GM08714 (cell line): ENCODE measurements around the gene SHOC1.
"Not testable (repeated sequence)": the region's sequence is repeated elsewhere in the genome, so short reads cannot be mapped to it uniquely, and the experiment has no call there.

Experiments used
- H3K4me3 ChIP-seq: fragments of 200-500 bp; sonication (Bioruptor generic); 2 replicates; pipeline ENCODE4 v1.5.1; 2014; ENCODE audit warnings: mild to moderate bottlenecking, low read length, inconsistent platforms
- ZNF274 ChIP-seq: IDR thresholded peaks from 2 replicates; pipeline ENCODE4 v1.6.1; 2012; ENCODE audit warnings: mild to moderate bottlenecking, low read depth, low read length

Gene SHOC1

GRCh38 chr9:111819360-111819759, 24.6 kb upstream of the SHOC1 start:
- TF ChIP-seq ZNF274 = no peak

DNA sequence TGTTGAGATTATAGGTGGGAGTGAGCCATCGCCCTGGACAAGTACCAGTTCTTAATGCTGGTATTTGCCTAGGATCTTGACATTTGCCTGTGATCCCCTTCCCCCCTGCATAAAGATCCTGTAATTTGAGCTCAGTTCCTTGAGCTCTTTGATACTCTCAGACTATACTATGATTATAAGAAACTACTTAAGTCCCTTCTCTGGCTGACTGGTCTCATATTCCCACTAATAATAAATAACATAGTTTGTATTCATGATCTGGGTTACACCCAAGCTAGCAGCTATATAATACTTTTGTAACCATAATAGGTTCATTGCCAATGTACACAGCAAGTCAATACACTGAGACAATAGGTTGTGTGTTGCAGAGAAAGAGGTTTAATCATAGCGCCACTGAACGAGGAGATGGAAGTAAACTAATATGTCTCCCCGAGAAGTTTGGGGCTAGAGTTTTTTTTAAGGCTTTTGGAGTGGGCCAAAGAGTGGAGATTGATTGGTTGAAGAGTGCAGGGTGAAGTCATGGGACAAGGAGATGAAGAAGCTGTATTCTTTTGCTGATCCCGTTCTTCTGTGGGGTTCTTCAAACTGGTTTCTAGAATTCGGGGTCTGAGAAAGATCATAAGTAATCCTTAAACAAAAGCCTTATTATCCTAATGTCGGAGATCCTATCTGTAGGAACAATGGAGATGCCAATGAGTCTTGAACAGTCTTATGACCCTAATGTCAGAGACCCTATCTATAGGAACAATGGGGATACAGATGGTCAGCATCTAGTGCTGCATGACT, 20.7 kb upstream of the SHOC1 start:
- H3K4me3 ChIP-seq = no peak overlapping the region
- TF ChIP-seq ZNF274 = no peak

More at GRCh38 chr9:111819360-111819759, 24.6 kb upstream of the SHOC1 start:
- no peak overlapping the region for H3K4me3 ChIP-seq

- H3K4me3 ChIP-seq = no peak overlapping the region
- TF ChIP-seq ZNF274 = no peak
Observed at GRCh38 chr9:111812337-111812736, 17.6 kb upstream of the SHOC1 start.

DNA sequence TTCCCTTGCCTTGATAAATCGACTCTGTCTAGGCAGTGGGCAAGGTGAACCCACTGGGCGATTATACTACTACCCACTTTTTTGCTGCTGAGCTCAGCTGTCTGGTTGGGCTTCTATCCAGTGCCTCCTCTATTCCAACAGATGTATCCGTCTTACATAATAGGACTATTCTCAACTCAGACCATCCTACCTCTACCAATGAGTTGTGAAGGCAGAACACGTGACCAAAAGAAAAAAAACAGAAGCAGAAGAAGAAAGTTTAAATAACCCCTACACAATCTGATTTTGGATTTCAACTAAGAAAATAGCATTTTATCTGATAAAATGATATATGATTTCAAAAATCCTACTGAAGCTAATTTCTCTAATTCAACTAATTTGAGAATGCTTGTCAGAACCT, 16.2 kb upstream of the SHOC1 start:
- TF ChIP-seq ZNF274 = no peak

DNA sequence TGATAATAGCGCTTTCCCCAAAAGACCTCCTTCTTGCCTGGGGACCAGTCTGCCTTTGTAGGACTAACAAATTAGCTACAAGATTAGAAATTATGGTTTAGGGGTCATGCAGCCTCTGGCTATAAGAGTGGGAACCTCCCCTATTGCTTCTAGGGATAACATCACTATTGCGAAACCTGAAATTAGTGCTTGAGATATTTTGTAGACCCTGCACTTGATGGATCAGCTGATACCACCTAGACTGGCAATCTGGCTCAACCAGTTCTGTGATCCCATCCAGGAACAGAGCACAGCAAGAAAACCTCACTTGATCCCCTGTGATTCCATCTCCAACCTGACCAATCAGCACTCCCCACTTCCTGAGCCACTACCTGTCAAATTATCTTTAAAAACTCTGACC, 15.7 kb upstream of the SHOC1 start:
- H3K4me3 ChIP-seq = not testable (repeated sequence)

More for the DNA sequence above, 16.2 kb upstream of the SHOC1 start:
- no peak overlapping the region for H3K4me3 ChIP-seq

DNA sequence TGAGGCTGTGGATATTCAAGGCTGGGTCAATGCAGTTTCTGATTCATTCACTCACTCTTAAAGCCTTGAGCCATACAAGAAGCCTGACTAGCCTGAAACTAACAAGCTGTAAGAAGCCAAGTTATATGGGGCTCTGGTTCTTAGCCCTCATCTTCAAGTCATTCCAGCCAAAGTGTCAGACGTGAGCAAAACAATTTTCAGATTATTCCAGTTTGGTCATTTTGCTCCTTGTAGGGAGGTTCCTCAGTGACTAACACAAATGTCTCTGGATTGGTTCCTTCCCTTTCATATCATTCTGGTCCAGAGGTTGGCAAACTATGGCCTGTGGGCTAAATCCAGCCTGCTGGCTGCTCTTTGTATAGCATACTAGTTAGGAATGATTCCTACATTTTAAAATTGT, 12.5 kb upstream of the SHOC1 start:
- no peak for TF ChIP-seq ZNF274

GRCh38 chr9:111806259-111806658, 11.5 kb upstream of the SHOC1 start:
- no peak for TF ChIP-seq ZNF274
- no peak overlapping the region for H3K4me3 ChIP-seq

More for the DNA sequence above, 12.5 kb upstream of the SHOC1 start:
- H3K4me3 ChIP-seq = no peak overlapping the region

- TF ChIP-seq ZNF274 = no peak
- no peak overlapping the region for H3K4me3 ChIP-seq
Observed at GRCh38 chr9:111805830-111806241, 11.1 kb upstream of the SHOC1 start.

DNA sequence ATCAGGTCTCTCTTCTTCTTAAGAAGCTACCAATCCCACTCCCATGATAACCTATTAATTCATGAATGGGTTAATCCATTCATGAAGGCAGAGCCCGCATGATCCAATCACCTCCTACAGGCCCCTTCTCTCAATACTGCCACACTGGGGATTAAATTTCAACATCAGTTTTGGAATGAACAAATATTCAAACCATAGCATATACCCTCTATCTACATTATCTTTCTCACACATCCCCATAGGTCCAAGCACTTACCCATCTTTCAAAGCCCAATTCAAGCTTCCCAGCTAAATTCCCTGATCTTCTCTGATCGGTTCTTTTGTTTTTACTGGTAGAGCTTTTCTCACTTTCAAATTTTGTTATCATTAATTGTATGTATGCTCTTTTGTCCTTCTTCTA, 10.5 kb upstream of the SHOC1 start:
- H3K4me3 ChIP-seq = no peak overlapping the region
- TF ChIP-seq ZNF274 = no peak

- H3K4me3 ChIP-seq = no peak overlapping the region
- TF ChIP-seq ZNF274 = no peak
Observed at GRCh38 chr9:111804636-111805035, 9.9 kb upstream of the SHOC1 start.

DNA sequence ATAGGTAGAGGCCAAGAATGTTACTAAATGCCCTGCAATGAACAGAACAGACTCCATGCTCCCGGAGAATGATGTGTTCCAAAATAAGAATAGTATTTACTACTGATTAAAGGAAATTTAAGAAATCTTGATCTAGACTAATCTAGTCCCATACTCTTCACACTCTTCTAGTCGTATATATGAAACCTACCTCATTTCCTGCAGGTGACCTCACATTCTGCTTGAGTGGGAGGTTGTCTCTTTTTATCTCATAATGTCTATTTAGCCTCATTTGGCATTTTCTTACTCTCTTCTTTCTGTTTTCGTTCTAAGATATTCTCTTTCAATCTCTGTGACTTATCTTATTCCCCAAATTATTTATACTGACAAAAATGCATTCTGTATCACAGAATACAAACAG, 9.2 kb upstream of the SHOC1 start:
- no peak overlapping the region for H3K4me3 ChIP-seq
- TF ChIP-seq ZNF274 = no peak

- TF ChIP-seq ZNF274 = no peak
- no peak overlapping the region for H3K4me3 ChIP-seq
Observed at GRCh38 chr9:111799915-111800526, 5.3 kb upstream of the SHOC1 start.

DNA sequence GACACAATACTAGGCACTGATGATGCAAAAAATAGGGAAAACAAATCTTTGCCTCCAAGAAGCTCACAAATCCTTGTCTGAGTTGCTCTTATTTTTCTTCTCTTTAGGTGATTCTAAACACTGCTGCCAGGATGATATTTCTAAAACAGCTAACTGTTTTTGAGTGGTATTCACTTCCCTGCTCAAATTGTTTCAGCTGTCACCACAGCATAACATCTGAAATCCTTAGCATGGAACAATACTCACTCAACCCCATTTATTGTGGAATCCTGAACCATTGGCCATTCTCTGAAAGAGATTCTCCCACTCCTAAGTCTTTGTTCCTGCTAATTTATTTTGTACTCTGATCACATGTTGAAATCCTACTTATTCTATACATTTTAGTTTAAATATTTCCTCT, 4.8 kb upstream of the SHOC1 start:
- TF ChIP-seq ZNF274 = no peak
- H3K4me3 ChIP-seq = no peak overlapping the region

- H3K4me3 ChIP-seq = no peak overlapping the region
- TF ChIP-seq ZNF274 = no peak
Observed at GRCh38 chr9:111798786-111799185, 4.0 kb upstream of the SHOC1 start.

DNA sequence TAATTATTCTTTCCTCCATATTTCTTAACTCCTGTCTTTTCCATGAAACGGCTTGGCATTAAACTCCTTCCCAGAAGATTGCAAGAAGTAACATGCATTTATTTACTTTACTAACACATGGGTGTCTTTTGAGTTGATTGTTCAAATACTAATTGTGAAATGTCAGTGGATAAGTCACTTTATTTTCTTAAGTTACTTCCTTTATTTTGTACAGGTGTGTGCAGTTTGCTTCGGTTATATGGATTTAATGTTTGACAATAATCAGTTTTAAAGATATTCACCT, 761 bp upstream of the SHOC1 start:
- H3K4me3 ChIP-seq = no peak overlapping the region

GRCh38 chr9:111791821-111792220, 2.9 kb downstream of the SHOC1 start:
- H3K4me3 ChIP-seq = not testable (repeated sequence)

More for the DNA sequence above, 761 bp upstream of the SHOC1 start:
- TF ChIP-seq ZNF274 = no peak
